Caki2 (cell line): Measurements from ENCODE around the gene PMPCA. TPM values are rescaled to one million over a fixed set of nuclear protein-coding genes. Genes with fewer than 3 reads are reported as not detected.

Source experiments
- DNase-seq: peaks from one replicate; pipeline ENCODE4 v3.0.0-alpha.2; 2015; ENCODE audit warnings: low read depth
- in situ Hi-C: cut with HindIII; loops from 2 replicates; pipeline ENCODE4 v1.10.0; 2016; ENCODE audit warnings: low sequenced_read_pairs, low pct_unique_long_range_greater_than_20kb, mixed read lengths
- total RNA-seq: library from RNA; depleted of rRNA; stranded (reverse); fragments of >200 nt; shearing (Covaris generic); gene quantifications from 2 replicates; pipeline ENCODE4 v1.2.3, GENCODE V29; 2014; ENCODE audit warnings: low replicate concordance

Gene PMPCA
- total RNA-seq, 1 experiment from 2014 or later, result 43.5 TPM

DNA sequence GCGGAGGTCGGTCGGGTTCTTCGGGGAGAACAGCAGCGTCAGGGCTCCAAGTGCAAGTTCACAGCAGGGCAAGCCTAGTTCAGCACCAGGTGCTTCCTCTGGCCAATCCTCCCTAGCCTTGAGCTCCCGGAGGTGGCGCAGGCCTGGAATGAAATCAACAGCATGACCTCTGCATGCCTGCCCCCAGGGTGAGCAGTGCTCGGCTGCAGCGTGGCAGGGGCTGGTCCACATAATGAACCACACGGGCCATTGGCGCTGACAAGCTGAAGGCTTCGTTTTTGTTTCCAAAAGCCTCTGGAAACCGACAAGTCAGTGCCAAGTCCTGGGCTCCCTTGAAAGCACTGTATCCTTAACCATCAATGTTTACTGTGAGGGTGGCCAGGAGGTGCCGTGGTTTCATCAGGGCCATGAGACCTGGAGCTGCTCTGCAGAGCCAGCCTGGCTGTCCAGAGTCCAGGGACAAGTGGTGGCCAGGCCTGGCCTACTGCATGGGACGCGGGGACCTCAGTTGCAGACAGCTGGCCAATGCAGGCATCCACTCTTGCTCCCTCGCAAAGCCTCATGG lies 31.3 kb downstream of the PMPCA start:
- DNase-seq, result no peak

DNA sequence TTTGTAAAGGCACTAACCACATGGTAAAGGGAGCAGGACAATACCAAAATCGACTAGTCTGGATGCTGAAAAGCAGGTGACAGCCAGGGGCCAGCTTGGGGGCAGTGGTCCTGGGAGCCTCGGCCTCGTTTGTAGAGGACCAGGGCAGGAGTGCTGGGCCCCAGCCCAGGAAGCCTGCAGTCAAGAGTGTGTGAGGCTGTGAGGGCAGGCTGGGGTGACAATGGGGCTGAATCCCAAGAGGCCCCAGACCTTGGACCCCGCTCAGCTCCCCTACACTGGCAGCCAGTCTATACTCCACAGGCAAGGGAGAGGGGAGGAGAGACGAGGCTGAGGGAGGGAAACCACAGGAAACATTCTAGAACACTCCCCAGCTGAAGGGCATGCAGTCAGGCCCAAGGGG lies 31.8 kb downstream of the PMPCA start:
- no peak for DNase-seq
- in situ Hi-C loops, result no loop called here

More for the DNA sequence above, 31.3 kb downstream of the PMPCA start:
- in situ Hi-C loops, result no loop called here

GRCh38 chr9:136443087-136443486 lies 32.6 kb downstream of the PMPCA start:
- in situ Hi-C loops, result no loop called here
- no peak for DNase-seq

- no peak for DNase-seq
- in situ Hi-C loops, result no loop called here
These were observed 33.2 kb downstream of the PMPCA start for GRCh38 chr9:136443687-136444086.

DNA sequence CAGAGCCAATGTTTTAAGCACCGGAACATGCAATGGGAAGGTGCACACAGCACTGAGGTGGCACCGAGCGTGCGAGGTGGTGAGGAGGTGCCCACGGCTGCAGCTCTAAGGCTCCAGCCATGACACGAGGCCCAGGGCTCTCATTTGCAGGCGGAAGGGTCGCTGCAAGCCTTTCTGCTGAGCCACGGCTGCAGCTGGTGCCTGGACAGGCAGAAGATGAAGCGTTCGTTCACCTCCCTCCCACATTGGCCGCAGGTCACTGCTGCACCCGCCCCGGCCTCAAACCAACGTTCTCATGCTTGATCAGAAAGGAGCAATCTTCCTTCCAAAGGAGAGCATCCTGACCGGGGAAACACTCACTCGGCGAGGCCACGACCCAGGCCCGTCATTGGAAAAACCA lies 33.6 kb downstream of the PMPCA start:
- in situ Hi-C loops, result no loop called here
- no peak for DNase-seq

- no peak for DNase-seq
- in situ Hi-C loops, result no loop called here
These were observed 35.3 kb downstream of the PMPCA start for GRCh38 chr9:136445799-136446198.

DNA sequence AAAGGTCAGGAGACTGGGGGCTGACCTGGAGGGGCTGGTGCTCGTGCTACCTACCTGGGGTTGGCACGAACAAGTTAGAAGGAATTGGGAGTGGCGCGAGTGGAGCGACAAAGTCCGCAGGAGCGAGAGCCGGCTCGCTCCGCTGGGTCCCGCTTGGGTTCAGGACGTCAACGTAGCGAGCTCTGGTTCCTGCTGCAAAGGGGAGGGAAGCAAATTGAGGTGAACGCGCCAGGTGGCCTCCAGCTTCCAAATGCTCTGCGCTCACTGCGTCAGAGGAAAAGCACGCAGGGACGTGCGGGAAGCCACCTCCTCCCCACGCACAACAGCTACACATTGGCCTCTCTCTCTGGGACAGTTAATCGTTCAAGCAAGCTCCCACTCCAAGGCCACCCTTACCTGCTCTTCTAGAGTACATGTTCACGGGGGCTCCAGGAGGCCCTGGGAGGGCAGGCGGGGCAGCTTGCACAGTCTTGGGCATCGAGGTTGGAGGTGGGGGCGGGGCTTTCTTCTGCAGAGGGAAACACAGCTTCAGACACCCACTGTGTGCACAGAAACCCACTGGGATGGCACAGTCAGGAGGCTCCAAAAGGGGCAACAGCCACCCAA lies 36.8 kb downstream of the PMPCA start:
- no peak for DNase-seq
- in situ Hi-C loops, result no loop called here

- no peak for DNase-seq
- in situ Hi-C loops, result no loop called here
These were observed 38.2 kb downstream of the PMPCA start for GRCh38 chr9:136448655-136449054.

GRCh38 chr9:136451221-136451877 lies 40.9 kb downstream of the PMPCA start:
- no peak for DNase-seq
- in situ Hi-C loops, result no loop called here

DNA sequence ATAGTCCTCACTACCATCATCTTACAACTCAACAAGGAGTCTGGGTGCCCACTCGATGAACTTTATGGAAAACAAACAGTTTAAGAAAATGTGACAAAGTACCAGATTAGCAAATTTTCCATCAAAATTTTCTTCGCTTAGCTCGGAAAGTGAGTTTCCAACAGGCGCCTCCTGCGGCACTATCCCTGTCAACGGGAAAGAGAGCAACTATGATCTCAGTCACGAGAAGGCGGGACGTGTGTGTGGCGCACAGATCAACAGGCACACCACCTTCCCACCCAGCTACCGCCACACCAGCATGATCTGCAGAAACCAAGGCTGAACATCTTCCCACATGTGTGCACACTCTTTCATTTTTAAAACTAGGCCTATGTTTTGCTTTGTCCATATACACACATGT lies 42.9 kb downstream of the PMPCA start:
- in situ Hi-C loops, result no loop called here
- no peak for DNase-seq

DNA sequence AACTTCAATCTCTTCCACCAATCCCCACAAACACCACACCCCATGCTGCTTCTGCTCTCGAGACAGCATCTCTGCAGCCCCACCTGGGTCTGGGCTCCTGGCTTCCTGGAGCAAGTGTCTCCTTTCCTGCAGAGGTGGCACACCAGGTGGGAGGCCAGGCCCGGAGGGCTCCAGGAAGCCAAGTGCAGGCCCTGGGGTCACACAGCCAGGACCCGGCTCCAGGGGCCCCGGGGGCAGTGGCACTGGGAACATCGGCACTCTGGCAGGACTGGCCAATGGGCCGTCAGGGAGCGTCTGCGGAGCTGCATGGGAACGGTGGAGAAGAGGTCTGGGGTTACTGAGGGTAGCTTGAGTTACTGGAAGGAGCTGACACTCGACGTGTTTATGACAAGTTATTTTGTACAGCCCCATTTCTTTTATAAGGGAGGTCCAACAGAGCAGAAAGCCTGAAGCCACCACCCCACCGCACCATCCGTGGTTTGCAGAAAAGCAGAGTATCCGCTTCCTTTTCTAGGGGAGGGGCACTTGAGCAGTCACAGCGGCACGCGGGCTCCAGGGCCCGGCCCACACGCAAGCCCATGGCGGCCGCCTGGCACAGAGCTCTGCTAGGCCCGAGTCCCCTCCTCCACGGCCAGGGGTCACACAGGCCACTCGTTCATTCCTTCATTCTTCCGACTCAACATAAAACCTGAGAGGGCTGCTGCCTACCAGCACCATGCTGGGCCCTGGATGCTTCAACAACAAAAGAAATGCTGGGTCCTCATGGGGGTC lies 43.8 kb downstream of the PMPCA start:
- DNase-seq, result no peak
- in situ Hi-C loops, result no loop called here

- in situ Hi-C loops, result no loop called here
- no peak for DNase-seq
These were observed 44.9 kb downstream of the PMPCA start for GRCh38 chr9:136455043-136456002.

DNA sequence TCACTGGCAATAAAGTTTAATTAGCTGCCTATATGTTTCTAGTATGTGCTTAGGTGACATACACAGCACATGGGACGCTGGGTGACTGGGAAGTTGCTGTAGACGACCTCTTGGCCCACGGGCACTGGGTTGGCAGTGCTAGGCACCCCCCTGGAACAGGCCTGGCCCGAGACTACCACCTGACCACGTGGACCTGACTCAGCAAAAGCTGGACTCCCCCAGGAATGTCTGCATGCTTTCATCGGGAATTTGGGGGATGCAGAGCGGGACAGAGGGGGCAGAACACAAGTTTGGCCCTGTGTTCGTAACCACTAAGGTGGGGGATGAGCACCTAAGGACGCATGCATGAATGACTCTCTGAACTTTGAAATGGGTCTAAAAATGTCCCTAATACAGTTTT lies 45.8 kb downstream of the PMPCA start:
- in situ Hi-C loops, result no loop called here
- no peak for DNase-seq

- in situ Hi-C loops, result no loop called here
- DNase-seq, result no peak
These were observed 46.9 kb downstream of the PMPCA start for GRCh38 chr9:136457326-136457725.

- no peak for DNase-seq
- in situ Hi-C loops, result no loop called here
These were observed 49.0 kb downstream of the PMPCA start for GRCh38 chr9:136459425-136459824.

- in situ Hi-C loops, result no loop called here
- no peak for DNase-seq
These were observed 50.4 kb downstream of the PMPCA start for GRCh38 chr9:136460772-136461325.

- in situ Hi-C loops, result no loop called here
- no peak for DNase-seq
These were observed 52.2 kb downstream of the PMPCA start for GRCh38 chr9:136462664-136463063.

DNA sequence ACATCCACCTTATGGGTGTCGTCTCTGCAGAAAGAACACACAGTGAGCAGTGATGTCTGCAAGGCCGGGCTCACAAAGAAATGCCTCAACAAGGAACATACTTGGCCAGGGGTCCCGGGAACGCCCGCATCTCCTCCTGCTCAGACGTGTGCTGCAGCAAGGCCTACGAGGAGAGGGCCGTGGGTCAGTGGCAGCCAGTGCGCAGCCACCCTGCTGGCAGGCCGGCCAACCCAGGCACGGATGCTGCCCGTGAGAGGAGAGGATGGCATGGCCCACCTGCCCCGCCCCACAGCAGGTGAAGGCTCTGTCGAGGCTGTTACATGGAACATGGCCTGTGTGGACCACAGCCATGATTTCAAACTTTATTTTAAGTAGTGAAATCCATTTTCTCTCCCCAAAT lies 53.1 kb downstream of the PMPCA start:
- in situ Hi-C loops, result no loop called here
- no peak for DNase-seq
